GM18861 (cell line): ENCODE data around the gene IFNGR1.
"Not testable (repeated sequence)": the region's sequence is repeated elsewhere in the genome, so short reads cannot be mapped to it uniquely, and the experiment has no call there.

ENCODE experiments used
- ATAC-seq: cut with Tn5 transposase; IDR thresholded peaks from one replicate; pipeline ENCODE4 v1.9.1; 2021; ENCODE audit not compliant: unreplicated experiment

IFNGR1 gene

GRCh38 chr6:137236581-137237355, 17.6 kb upstream of the IFNGR1 start:
- ATAC-seq = no peak

GRCh38 chr6:137235686-137236085, 16.5 kb upstream of the IFNGR1 start:
- ATAC-seq = no peak

GRCh38 chr6:137233911-137234863, 15.0 kb upstream of the IFNGR1 start:
- ATAC-seq = peak; percentile 77

- no peak for ATAC-seq
These were observed 12.7 kb upstream of the IFNGR1 start for GRCh38 chr6:137231895-137232294.

GRCh38 chr6:137230956-137231555, 11.9 kb upstream of the IFNGR1 start:
- ATAC-seq = no peak

- ATAC-seq = no peak
These were observed 11.4 kb upstream of the IFNGR1 start for GRCh38 chr6:137230547-137230946.

GRCh38 chr6:137229075-137229759, 10.0 kb upstream of the IFNGR1 start:
- no peak for ATAC-seq

GRCh38 chr6:137227871-137228302, 8.7 kb upstream of the IFNGR1 start:
- peak; percentile 49 for ATAC-seq

- ATAC-seq = no peak
These were observed 7.5 kb upstream of the IFNGR1 start for GRCh38 chr6:137226697-137227096.

- ATAC-seq = peak; percentile 67
These were observed 5.6 kb upstream of the IFNGR1 start for GRCh38 chr6:137224799-137225198.

- ATAC-seq = no peak
These were observed 4.4 kb upstream of the IFNGR1 start for GRCh38 chr6:137223370-137224131.

GRCh38 chr6:137222381-137222780, 3.2 kb upstream of the IFNGR1 start:
- ATAC-seq = no peak

GRCh38 chr6:137219664-137220252, 573 bp upstream of the IFNGR1 start:
- no peak for ATAC-seq

GRCh38 chr6:137218473-137218916, 690 bp downstream of the IFNGR1 start:
- peak; percentile 35 for ATAC-seq

GRCh38 chr6:137217801-137218472, 1.2 kb downstream of the IFNGR1 start:
- ATAC-seq = no peak

- ATAC-seq = no peak
These were observed 2.2 kb downstream of the IFNGR1 start for GRCh38 chr6:137216875-137217553.

GRCh38 chr6:137216106-137216505, 3.1 kb downstream of the IFNGR1 start:
- ATAC-seq = no peak

GRCh38 chr6:137215630-137216029, 3.6 kb downstream of the IFNGR1 start:
- ATAC-seq = not testable (repeated sequence)

- no peak for ATAC-seq
These were observed 4.3 kb downstream of the IFNGR1 start for GRCh38 chr6:137214931-137215330.
